ENCODE measurements around the gene PDE4DIP.
"Not testable (repeated sequence)": the region's sequence is repeated elsewhere in the genome, so short reads cannot be mapped to it uniquely, and the experiment has no call there.

- not testable (repeated sequence) for TF ChIP-seq CTCF (conservative IDR thresholded peaks at IDR 0.05; ENCODE audit: low read length); EZH2phosphoT487 (IDR thresholded peaks at IDR 0.05; ENCODE audit: borderline replicate concordance, low read depth, low read length)
These were observed 131.8 kb downstream of the PDE4DIP start for GRCh38 chr1:148975866-148976537.
